Measurements from ENCODE around the gene PC. TPM values are rescaled to one million over a fixed set of nuclear protein-coding genes. Genes with fewer than 3 reads are reported as not detected.

Gene PC
- total and polyA plus RNA-seq, 2 experiments from 2014 or later = 47.4 to 78.1 TPM

DNA sequence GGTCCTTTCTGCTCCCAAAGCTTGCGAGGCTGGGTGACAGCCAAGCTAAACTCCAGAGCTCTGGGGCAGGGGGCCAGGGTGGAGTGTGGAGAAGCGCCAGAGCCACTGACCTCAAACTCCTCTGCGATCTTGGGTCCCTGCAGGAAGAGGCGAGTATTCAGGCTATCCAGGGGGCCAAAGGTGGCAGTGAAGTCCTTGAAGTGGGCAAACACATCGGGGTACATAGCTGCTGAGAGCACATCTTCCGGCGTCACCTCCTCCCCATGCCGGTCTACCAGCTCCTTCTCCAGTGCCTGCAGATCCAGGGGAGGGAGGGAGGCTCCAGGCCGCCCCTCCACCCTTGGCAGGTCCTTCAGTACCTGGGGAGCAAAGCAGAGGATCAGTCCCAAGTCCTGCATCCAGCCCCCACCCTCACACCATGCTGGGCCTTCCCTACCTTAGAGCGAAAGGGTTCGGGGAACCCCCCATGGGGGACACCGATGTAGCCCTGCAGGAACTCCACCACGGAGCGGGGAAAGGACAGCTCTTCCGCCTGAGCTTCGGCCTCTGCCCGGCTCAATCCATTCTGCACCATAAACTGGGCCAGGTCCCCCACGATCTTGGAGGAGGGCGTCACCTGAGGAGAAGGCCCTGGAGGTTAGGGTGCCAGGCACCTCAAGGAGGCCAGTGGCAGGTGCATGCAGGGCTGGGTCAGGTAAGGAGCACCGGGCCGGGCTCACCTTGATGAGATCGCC lies 108.5 kb downstream of the PC start:
- H2AFZ ChIP-seq = no peak overlapping the region
- DNase-seq (ENCODE audit: low spot score) = no peak
- peaks cover 4% of the 10 kb centered on the region for H3K79me2 ChIP-seq
- no peaks in the 10 kb centered on the region for H3K36me3 ChIP-seq (replicated peaks; ENCODE audit: insufficient read depth, low read depth)
- no peaks in the 10 kb centered on the region for H4K20me1 ChIP-seq (ENCODE audit: insufficient read depth, poor library complexity, severe bottlenecking)
- H3K4me2 ChIP-seq = no peak overlapping the region
- H3K4me3 ChIP-seq = no peak overlapping the region
- H3K9me3 ChIP-seq (ENCODE audit: low read depth) = no peaks in the 10 kb centered on the region
- no peaks in the 10 kb centered on the region for H3K9me2 ChIP-seq (replicated peaks; ENCODE audit: insufficient read depth)
- H3K27ac ChIP-seq = no peak overlapping the region
- no peaks in the 10 kb centered on the region for H3K4me1 ChIP-seq (ENCODE audit: insufficient read depth)
- TF ChIP-seq EZH2 (IDR thresholded peaks at IDR 0.05; ENCODE audit: borderline replicate concordance) (no peak), CTCF (IDR thresholded peaks at IDR 0.05; ENCODE audit: poor library complexity) (no peak), EZH2phosphoT487 (IDR thresholded peaks at IDR 0.05; ENCODE audit: low read depth, severe bottlenecking, unreplicated experiment) (no peak)
- H3K27me3 ChIP-seq = no peaks in the 10 kb centered on the region
- WGBS (ENCODE audit: low lambda C conversion rate, missing lambda C conversion rate) = 97% methylated on average over 22 of the region's 22 CpGs

GRCh38 chr11:66848671-66849500 lies 109.3 kb downstream of the PC start:
- H2AFZ ChIP-seq = no peak overlapping the region
- H3K4me1 ChIP-seq (ENCODE audit: insufficient read depth) = peaks cover 7% of the 10 kb centered on the region
- H3K4me2 ChIP-seq = no peak overlapping the region
- no peaks in the 10 kb centered on the region for H3K27me3 ChIP-seq
- TF ChIP-seq EZH2phosphoT487 (IDR thresholded peaks at IDR 0.05; ENCODE audit: low read depth, severe bottlenecking, unreplicated experiment) (no peak), CTCF (IDR thresholded peaks at IDR 0.05; ENCODE audit: poor library complexity) (no peak), EZH2 (IDR thresholded peaks at IDR 0.05; ENCODE audit: borderline replicate concordance) (no peak)
- no peaks in the 10 kb centered on the region for H3K36me3 ChIP-seq (replicated peaks; ENCODE audit: insufficient read depth, low read depth)
- H3K9me2 ChIP-seq (replicated peaks; ENCODE audit: insufficient read depth) = no peaks in the 10 kb centered on the region
- H3K9me3 ChIP-seq (ENCODE audit: low read depth) = no peaks in the 10 kb centered on the region
- WGBS (ENCODE audit: low lambda C conversion rate, missing lambda C conversion rate) = 94% methylated on average over 28 of the region's 28 CpGs
- no peak overlapping the region for H3K4me3 ChIP-seq
- no peak for DNase-seq (ENCODE audit: low spot score)
- H3K79me2 ChIP-seq = peaks cover 12% of the 10 kb centered on the region
- no peaks in the 10 kb centered on the region for H4K20me1 ChIP-seq (ENCODE audit: insufficient read depth, poor library complexity, severe bottlenecking)
- no peak overlapping the region for H3K27ac ChIP-seq

- no peak overlapping the region for H2AFZ ChIP-seq
- no peaks in the 10 kb centered on the region for H3K27me3 ChIP-seq
- TF ChIP-seq EZH2 (IDR thresholded peaks at IDR 0.05; ENCODE audit: borderline replicate concordance) = no peak
- no peak for TF ChIP-seq EZH2phosphoT487 (IDR thresholded peaks at IDR 0.05; ENCODE audit: low read depth, severe bottlenecking, unreplicated experiment)
- no peak for TF ChIP-seq CTCF (IDR thresholded peaks at IDR 0.05; ENCODE audit: poor library complexity)
- no peaks in the 10 kb centered on the region for H3K36me3 ChIP-seq (replicated peaks; ENCODE audit: insufficient read depth, low read depth)
- H3K9me3 ChIP-seq (ENCODE audit: low read depth) = no peaks in the 10 kb centered on the region
- no peak overlapping the region for H3K4me2 ChIP-seq
- H3K9me2 ChIP-seq (replicated peaks; ENCODE audit: insufficient read depth) = no peaks in the 10 kb centered on the region
- peaks cover 7% of the 10 kb centered on the region for H3K4me1 ChIP-seq (ENCODE audit: insufficient read depth)
- H3K4me3 ChIP-seq = no peak overlapping the region
- DNase-seq (ENCODE audit: low spot score) = no peak
- no peak overlapping the region for H3K27ac ChIP-seq
- 95% methylated on average over 14 of the region's 14 CpGs for WGBS (ENCODE audit: low lambda C conversion rate, missing lambda C conversion rate)
- no peaks in the 10 kb centered on the region for H4K20me1 ChIP-seq (ENCODE audit: insufficient read depth, poor library complexity, severe bottlenecking)
- peaks cover 21% of the 10 kb centered on the region for H3K79me2 ChIP-seq
These were observed 110.5 kb downstream of the PC start for GRCh38 chr11:66847461-66848232.

Measured in hepatocyte (in vitro differentiated cells).